T47D (cell line): ENCODE measurements around the gene ZBTB5.
"Not testable (repeated sequence)": the region's sequence is repeated elsewhere in the genome, so short reads cannot be mapped to it uniquely, and the experiment has no call there.

ENCODE experiments used
- DNase-seq, 2 experiments: peaks; one replicate each; pipeline versions ENCODE4 v3.0.0 to v3.0.0-alpha.2; 2011 to 2012; ENCODE audit warnings: low read depth in 1 of 2, low spot score in 1 of 2
- JUND ChIP-seq: IDR thresholded peaks from 2 replicates; pipeline ENCODE4 v1.6.1; 2012; ENCODE audit warnings: low read depth
- in situ Hi-C: cut with HindIII; loops from 2 replicates; pipeline ENCODE4 v1.10.0; 2016; ENCODE audit warnings: low sequenced_read_pairs, low pct_unique_long_range_greater_than_20kb

Gene ZBTB5

GRCh38 chr9:37437010-37437409 is 28.2 kb downstream of the ZBTB5 start:
- TF ChIP-seq JUND: no peak
- DNase-seq: no peak
- in situ Hi-C loops: no loop called here

GRCh38 chr9:37436540-37436939 is 28.7 kb downstream of the ZBTB5 start:
- no peak for TF ChIP-seq JUND
- in situ Hi-C loops: no loop called here
- DNase-seq: no peak

- in situ Hi-C loops: no loop called here
- no peak for TF ChIP-seq JUND
- no peak for DNase-seq
Observed at GRCh38 chr9:37433867-37434371, 31.3 kb downstream of the ZBTB5 start.

- DNase-seq: no peak
- in situ Hi-C loops: no loop called here
- no peak for TF ChIP-seq JUND
Observed at GRCh38 chr9:37432020-37432419, 33.2 kb downstream of the ZBTB5 start.

DNA sequence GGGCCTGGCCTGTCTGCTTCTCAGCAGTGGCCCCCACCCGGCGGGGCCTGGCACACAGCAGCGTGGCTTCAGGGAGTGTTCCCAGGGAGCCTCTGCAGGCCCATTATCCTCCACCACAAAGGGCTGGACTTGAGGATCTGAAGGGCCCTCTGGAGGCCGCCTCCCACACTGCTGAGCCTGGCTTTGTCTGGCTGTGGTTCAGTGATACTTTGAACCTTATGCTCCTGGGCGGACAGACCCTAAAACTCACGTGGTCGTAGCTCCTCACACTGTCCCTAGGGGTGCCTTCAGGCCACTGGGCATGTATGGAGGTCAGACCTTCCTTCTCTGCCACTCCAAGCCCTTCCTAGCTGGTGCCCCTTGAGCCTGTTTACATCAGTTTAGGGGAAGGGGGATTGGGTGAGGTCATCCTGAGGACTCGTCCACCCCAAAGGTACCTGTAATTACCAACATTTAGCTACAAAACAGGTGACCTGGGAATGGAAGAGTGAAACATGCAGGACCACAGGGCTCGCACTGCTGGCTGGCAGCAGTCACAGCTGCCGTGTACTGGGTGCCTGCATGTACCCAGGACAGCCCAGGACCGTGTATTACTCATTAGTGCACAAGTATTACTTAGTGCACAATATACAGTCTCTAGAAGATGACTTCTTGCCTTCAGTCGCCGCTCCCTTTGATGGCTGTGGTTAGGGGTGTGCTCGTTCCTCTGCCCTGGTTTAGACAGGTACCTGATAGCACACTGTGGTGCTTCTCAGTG is 34.2 kb downstream of the ZBTB5 start:
- in situ Hi-C loops: no loop called here
- DNase-seq: no peak
- TF ChIP-seq JUND: no peak

GRCh38 chr9:37429441-37430285 is 35.6 kb downstream of the ZBTB5 start:
- no peak for TF ChIP-seq JUND
- in situ Hi-C loops: no loop called here
- no peak for DNase-seq

DNA sequence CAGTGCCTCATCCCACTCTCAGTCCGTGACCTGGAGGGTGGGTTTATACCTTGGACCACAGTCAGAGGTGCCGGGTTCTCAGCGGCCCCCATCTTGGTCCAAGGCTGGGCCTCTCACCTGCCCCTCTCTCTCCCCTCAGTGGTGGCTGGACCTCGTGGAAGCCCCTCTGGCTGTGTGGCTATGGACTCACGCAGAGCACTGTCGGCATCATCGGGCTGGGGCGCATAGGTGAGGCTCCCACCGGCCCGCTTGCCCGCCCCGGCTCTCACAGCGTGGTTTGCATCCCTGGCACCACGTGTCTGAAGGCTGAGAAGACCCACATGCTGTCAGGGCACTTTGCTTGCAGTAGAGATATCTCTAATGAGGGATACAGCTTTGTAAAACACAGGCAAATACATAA is 36.9 kb downstream of the ZBTB5 start:
- in situ Hi-C loops: no loop called here
- no peak for TF ChIP-seq JUND
- DNase-seq: no peak

DNA sequence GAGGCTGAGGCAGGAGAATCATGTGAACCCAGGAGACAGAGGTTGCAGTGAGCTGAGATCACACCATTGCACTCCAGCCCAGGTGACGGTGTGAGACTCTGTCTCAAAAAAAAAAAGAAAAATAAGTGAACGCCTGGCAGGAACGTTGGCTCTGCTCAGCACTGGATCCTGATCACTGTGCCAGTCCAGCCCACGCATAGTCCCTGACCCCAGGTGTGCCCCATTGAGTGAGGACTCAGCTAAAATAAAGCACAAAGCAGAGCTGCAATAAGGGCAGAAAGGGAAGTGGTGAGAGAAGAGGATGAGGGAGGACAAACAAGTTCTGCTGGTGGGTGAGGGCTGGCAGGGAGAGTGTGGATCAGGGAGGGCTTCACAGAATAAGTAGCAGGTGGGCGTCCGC is 38.4 kb downstream of the ZBTB5 start:
- no peak for TF ChIP-seq JUND
- DNase-seq: no peak
- in situ Hi-C loops: no loop called here

DNA sequence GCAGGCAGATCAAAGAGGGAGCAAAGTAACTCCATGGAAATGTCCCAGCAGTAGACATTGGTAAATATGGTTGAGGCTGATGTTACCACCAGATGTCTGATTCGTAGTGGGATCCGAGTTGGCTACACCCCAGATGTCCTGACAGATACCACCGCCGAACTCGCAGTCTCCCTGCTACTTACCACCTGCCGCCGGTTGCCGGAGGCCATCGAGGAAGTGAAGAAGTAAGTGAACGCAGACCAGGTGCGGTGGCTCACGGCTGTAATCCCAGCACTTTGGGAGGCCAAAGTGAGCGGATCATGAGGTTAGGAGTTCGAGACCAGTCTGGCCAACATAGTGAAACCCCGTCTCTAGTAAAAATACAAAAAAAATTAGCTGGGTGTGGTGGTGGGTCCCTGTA is 38.8 kb downstream of the ZBTB5 start:
- DNase-seq, in situ Hi-C loops: not testable (repeated sequence)

DNA sequence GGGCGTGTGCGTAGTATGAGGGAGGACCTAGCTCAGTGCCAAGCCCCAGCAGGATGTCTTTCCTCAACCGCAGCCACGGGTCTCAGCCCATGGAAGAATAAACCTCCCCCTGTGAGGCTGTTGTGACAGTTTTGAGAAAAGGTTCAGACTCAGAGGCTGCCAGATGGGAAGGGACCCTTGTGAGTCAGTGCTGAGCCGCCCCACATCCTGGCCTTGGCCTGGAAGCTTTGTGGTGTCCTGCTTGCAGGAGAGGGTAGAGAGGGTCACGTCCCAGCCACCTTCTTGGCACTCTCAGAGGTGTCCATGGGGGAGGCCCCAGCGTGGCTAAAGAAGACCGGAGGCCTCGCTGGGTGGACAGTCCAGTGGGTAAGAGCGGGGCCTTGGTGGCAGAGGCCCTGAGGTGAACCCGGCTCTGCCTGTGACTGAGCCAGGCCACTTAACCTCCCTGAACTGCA is 39.9 kb downstream of the ZBTB5 start:
- in situ Hi-C loops: no loop called here
- no peak for DNase-seq
- no peak for TF ChIP-seq JUND

DNA sequence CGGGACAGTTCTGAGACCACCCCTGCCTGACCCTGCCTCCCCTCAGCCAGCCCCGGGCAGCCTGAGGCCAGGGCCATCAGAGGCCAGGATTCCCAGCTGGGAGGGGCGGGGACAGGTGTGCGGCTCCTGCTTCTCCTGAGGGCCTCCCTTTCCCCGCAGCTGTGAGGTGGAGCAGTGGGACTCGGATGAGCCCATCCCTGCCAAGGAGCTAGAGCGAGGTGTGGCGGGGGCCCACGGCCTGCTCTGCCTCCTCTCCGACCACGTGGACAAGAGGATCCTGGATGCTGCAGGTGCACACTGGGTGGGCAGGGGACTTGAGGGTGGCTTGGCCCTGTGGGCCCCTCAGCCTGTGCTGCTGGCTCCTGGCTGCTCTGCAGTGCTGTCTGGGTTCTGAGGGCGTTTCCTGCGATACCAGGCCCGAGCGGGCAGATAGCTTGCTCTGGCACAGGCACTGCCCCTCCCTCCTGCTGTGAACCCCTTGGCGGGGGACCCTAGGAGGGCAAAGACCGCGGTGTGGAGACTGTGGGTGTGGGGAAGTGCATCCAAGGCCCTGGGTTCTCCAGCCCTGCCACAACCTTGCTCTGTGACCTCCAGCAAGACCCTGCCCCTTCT is 40.5 kb downstream of the ZBTB5 start:
- no peak for DNase-seq
- in situ Hi-C loops: no loop called here
- no peak for TF ChIP-seq JUND

GRCh38 chr9:37424204-37424685 is 41.0 kb downstream of the ZBTB5 start:
- no peak for TF ChIP-seq JUND
- in situ Hi-C loops: no loop called here
- no peak for DNase-seq

GRCh38 chr9:37423508-37423907 is 41.7 kb downstream of the ZBTB5 start:
- in situ Hi-C loops: no loop called here
- DNase-seq: no peak
- no peak for TF ChIP-seq JUND
